RWPE1 (cell line): ENCODE results near the gene FAM13A.

Experiments
- CTCF ChIA-PET: fragments of 350-600 bp; sonication (Branson Sonifier 250); formaldehyde crosslinking; extraction: SDS; loops from one replicate; lab custom pipeline; 2021; lab: Yijun Ruan, JAX
- POLR2A ChIA-PET: fragments of 400-600 bp; formaldehyde crosslinking; extraction: SDS; loops from one replicate; lab custom pipeline; 2020; ENCODE audit warnings: antibody characterized with exemption; ENCODE audit not compliant: low non-redundant PET; lab: Yijun Ruan, JAX
- DNase-seq: peaks from one replicate; pipeline ENCODE4 v3.0.0; 2012; ENCODE audit warnings: low spot score
- H3K27ac ChIP-seq: fragments of 450-650 bp; 2 replicates; pipeline ENCODE4 v1.5.1; 2017
- TF ChIP-seq, protein P1 (sequence below): fragments of 450-650 bp; conservative IDR thresholded peaks from 2 replicates; pipeline ENCODE4 v1.5.1; 2017; ENCODE audit warnings: low read depth, mild to moderate bottlenecking

Gene FAM13A

DNA sequence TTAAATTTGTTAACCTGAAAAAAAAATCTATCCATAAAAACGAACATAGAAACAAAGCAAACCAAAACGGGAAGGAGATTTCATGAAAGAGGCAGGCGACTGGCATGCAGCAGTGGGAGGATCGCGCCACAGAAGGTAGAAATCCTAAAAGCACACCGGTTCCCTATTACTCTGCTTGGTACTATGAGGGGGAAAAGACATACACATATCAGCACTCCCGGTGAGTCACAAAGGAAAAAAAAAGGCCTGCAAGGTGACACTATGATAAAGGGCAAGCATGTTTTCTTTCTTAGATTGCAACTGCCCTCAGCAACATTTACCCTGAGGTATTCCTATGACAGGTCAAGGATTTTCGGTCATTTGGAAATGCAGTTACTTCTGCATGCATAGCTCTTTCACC lies 298.7 kb downstream of the FAM13A start:
- TF ChIP-seq, protein P1, sequence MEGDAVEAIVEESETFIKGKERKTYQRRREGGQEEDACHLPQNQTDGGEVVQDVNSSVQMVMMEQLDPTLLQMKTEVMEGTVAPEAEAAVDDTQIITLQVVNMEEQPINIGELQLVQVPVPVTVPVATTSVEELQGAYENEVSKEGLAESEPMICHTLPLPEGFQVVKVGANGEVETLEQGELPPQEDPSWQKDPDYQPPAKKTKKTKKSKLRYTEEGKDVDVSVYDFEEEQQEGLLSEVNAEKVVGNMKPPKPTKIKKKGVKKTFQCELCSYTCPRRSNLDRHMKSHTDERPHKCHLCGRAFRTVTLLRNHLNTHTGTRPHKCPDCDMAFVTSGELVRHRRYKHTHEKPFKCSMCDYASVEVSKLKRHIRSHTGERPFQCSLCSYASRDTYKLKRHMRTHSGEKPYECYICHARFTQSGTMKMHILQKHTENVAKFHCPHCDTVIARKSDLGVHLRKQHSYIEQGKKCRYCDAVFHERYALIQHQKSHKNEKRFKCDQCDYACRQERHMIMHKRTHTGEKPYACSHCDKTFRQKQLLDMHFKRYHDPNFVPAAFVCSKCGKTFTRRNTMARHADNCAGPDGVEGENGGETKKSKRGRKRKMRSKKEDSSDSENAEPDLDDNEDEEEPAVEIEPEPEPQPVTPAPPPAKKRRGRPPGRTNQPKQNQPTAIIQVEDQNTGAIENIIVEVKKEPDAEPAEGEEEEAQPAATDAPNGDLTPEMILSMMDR, result no peak
- no peak for DNase-seq
- ChIA-PET CTCF (no interaction called here), POLR2A (no interaction called here)
- no peak overlapping the region for H3K27ac ChIP-seq

DNA sequence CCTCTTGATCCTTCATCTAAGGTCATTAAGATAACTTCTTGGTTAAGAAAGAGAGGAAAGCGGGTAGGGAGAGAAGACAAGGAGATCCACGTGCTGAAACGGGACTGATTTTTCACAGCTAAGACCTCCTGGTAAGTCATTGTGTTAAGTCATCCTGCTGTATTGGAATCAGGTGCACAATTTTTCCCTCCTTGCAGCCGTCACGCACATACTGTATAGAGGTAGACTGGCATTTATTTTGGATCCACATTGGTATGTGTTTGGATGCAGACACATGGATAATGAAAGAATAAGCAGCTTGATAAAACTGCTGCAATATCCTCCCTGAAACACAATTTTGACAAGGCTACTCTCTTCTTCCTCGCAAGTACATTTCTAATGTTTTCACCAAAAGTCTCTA lies 299.2 kb downstream of the FAM13A start:
- CTCF ChIA-PET, result no interaction called here
- H3K27ac ChIP-seq, result no peak overlapping the region
- TF ChIP-seq, protein P1, result no peak
- no peak for DNase-seq
- POLR2A ChIA-PET, result no interaction called here

DNA sequence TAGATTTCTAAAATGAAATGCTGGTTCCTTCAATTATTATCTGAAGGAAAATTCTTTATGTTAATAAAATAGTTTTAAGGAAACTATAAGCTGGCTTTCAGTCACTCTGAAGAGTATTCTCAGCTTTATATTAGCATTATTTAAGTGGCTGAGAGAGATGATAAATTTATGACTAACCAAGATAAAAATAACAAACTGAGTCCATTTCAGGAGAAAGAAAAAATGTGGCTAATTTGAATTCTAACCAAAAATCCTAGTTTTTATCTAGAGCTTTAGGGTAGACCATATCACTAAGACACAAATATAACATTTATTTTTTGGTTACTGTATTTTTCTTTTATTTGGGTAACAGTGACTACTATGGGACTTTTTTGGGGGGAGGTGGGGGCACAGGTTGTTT lies 299.9 kb downstream of the FAM13A start:
- TF ChIP-seq, protein P1, result no peak
- POLR2A ChIA-PET, result no interaction called here
- no peak for DNase-seq
- H3K27ac ChIP-seq, result no peak overlapping the region
- CTCF ChIA-PET, result interaction anchor here (0.8 kb wide), 1 partner anchor 88 kb away, joined by 3 read pairs; no protein-coding TSS in a partner anchor

DNA sequence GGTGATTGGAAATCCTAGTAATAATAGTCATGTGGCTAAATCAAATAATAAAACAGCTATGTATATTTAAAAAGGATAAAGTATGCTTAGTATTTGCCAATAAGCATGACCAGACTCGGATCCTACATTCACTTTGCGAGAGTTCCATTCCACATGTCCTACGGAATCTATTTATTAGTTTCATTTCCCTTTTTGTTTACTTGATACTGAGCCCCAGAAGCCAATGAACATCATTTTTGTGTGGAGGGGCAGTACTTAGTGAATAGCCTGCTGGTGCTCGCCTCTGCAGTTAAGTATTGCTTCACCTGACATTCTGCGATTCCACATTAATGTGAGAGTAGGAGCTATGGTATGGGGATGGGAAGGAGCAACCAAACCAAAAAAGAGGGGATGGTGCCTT lies 300.8 kb downstream of the FAM13A start:
- no peak for DNase-seq
- no peak overlapping the region for H3K27ac ChIP-seq
- ChIA-PET POLR2A (no interaction called here), CTCF (interaction anchor here (0.7 kb wide), 1 partner anchor 567 kb away, joined by 4 read pairs; no protein-coding TSS in a partner anchor)
- TF ChIP-seq, protein P1, result no peak

DNA sequence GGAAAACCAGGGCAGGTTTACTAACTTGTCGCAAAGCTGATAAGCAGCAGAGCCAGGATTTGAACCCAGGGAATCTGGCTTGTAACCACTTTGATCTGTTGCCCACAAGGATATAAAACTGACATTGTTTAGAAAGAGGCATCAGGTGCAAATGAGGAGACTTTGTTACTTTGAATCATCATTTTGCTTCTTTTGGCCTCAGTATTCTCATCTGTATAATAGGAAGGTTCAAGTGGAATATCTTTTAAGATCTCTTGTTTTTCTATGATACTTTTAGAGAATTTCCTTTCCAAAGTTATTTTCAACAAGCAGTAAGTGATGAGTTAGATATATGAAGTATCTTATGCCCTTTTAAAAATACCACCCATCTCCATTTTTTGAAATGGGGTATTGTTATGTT lies 301.5 kb downstream of the FAM13A start:
- ChIA-PET CTCF (no interaction called here), POLR2A (no interaction called here)
- no peak overlapping the region for H3K27ac ChIP-seq
- no peak for DNase-seq
- TF ChIP-seq, protein P1, result no peak

DNA sequence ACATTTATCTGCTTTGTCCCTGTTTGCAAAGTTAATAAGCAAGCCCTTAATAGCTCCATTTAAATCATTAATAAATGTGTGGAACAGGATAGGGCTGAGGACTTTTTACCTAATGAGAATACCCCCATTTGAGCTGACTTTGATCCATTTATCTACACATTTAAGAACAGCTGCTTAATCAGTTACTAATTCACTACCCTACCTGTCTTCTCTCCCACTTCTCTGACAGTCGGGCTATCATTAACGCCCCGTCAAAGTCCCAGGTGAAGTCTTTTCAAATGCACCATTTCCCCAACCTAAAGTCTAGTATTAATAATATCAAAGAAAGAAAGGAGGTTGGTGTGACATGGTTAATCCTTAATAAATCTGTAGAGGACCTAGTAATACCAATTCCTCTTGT lies 302.2 kb downstream of the FAM13A start:
- CTCF ChIA-PET, result no interaction called here
- DNase-seq, result no peak
- H3K27ac ChIP-seq, result no peak overlapping the region
- TF ChIP-seq, protein P1, result no peak
- POLR2A ChIA-PET, result no interaction called here
